ENCODE data around the gene PLEKHM2. TPM values are rescaled to one million over a fixed set of nuclear protein-coding genes. Genes with fewer than 3 reads are reported as not detected.

Gene PLEKHM2
- total and polyA plus RNA-seq, 2 of the 8 experiments (the other 6 are each of a cell fraction or from before 2014, with no cell fraction given), result 38.3 to 47.6 TPM

DNA sequence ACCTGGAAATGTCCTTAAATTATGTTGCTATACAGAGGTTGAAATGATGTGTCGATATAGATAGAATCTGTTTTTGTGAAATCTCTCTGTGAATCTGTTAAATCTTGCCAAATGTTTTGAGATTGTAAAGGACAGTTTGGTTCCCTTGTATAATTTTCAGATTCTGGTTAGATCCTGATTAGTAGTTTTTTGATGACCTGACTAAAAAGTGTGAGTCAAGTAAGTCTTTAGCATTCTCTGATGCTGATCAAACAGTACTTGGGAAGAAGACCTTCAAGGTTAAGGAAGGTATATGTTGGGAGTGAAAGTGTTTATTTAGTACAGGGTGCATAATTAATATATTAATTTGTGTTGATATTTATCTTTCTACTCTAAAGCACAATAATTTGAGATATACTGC is 34.2 kb upstream of the PLEKHM2 start (continued):
- no peak for TF ChIP-seq HDAC2 (IDR thresholded peaks at IDR 0.05; ENCODE audit: borderline replicate concordance in 1 of 2, low read depth in 2 of 2, low read length in 2 of 2)
- TF ChIP-seq PHF8 (conservative IDR thresholded peaks at IDR 0.05; ENCODE audit: low read depth, low read length), result no peak
- TF ChIP-seq RBBP5 (IDR thresholded peaks at IDR 0.05; ENCODE audit: borderline replicate concordance, low read depth, low read length), result no peak
- TF ChIP-seq CTCF (IDR thresholded peaks at IDR 0.05; ENCODE audit: control extremely low read depth in 1 of 3, insufficient read depth in 1 of 3, low read depth in 1 of 3, low read length in 3 of 3), result no peak
- TF ChIP-seq KDM4A (IDR thresholded peaks at IDR 0.05; ENCODE audit: low read depth, low read length, severe bottlenecking), result no peak
- TF ChIP-seq SRF (IDR thresholded peaks at IDR 0.05; ENCODE audit: low read depth, low read length), result no peak

Data from H1 (cell line).